ENCODE data around the gene KLHL40. TPM values are rescaled to one million over a fixed set of nuclear protein-coding genes. Genes with fewer than 3 reads are reported as not detected.

Gene KLHL40
- polyA plus RNA-seq, 2 of the 4 experiments (the other 2 are of a cell fraction), result not detected

GRCh38 chr3:42662813-42663535 lies 22.4 kb upstream of the KLHL40 start (continued):
- no peak for TF ChIP-seq E2F6 (IDR thresholded peaks at IDR 0.05; ENCODE audit: borderline replicate concordance, low read depth)
- TF ChIP-seq RNF2 (IDR thresholded peaks at IDR 0.05; ENCODE audit: borderline replicate concordance, low read depth), result no peak
- TF ChIP-seq RFX5 (IDR thresholded peaks at IDR 0.05), result no peak
- no peak for TF ChIP-seq EHF (CRISPR knock-in tag; IDR thresholded peaks at IDR 0.05)
- TF ChIP-seq NPAS2 (CRISPR knock-in tag; IDR thresholded peaks at IDR 0.05; ENCODE audit: borderline replicate concordance), result no peak
- no peak for TF ChIP-seq TP53 (CRISPR knock-in tag; IDR thresholded peaks at IDR 0.05)
- TF ChIP-seq TFCP2L1 (CRISPR knock-in tag; IDR thresholded peaks at IDR 0.05), result no peak
- TF ChIP-seq CEBPB (IDR thresholded peaks at IDR 0.05), result no peak
- TF ChIP-seq ATOH8 (CRISPR knock-in tag; IDR thresholded peaks at IDR 0.05; ENCODE audit: low read depth), result no peak
- TF ChIP-seq PBX3 (IDR thresholded peaks at IDR 0.05), result no peak
- TF ChIP-seq ZFP36 (IDR thresholded peaks at IDR 0.05; ENCODE audit: borderline replicate concordance, partially characterized antibody), result no peak

- ATAC-seq (no peak), DNase-seq (ENCODE audit: low read depth in 1 of 2, low spot score in 1 of 2) (no peak), FAIRE-seq (no peak)
- Histone ChIP-seq H3K4me3 (no peak overlapping the region), H3K9me3 (no peaks in the 10 kb centered on the region), H3K27ac (no peak overlapping the region), H3K4me1 (no peaks in the 10 kb centered on the region), H3K4me2 (no peak overlapping the region)
- POLR2A ChIA-PET, result no interaction called here
- WGBS (ENCODE audit: missing lambda C conversion rate), result 93% methylated on average over 13 of the region's 38 CpGs
- CTCF ChIA-PET, result interaction anchor here (1.0 to 1.1 kb wide), 2 partner anchors 16 to 40 kb away, joined by 3 read pairs; no protein-coding TSS in a partner anchor
- TF ChIP-seq HEYL (CRISPR knock-in tag; IDR thresholded peaks at IDR 0.05), result no peak
- no peak for TF ChIP-seq JUN (IDR thresholded peaks at IDR 0.05)
- TF ChIP-seq RARB (CRISPR knock-in tag; IDR thresholded peaks at IDR 0.05), result no peak
These were observed 21.5 kb upstream of the KLHL40 start for GRCh38 chr3:42663581-42664437.

- CTCF ChIA-PET, result interaction anchor here (1.1 kb wide), 1 partner anchor 40 kb away, joined by 3 read pairs; no protein-coding TSS in a partner anchor
- TF ChIP-seq CHD4 (IDR thresholded peaks at IDR 0.05; ENCODE audit: borderline replicate concordance) (no peak), RAD21 (conservative IDR thresholded peaks at IDR 0.05 in 1 of 2, IDR thresholded peaks at IDR 0.05 in 1 of 2) (no peak), JUN (IDR thresholded peaks at IDR 0.05) (no peak), CHD2 (IDR thresholded peaks at IDR 0.05; ENCODE audit: low read length, partially characterized antibody) (no peak), HES2 (IDR thresholded peaks at IDR 0.05) (no peak), KDM1A (IDR thresholded peaks at IDR 0.05; ENCODE audit: low read depth) (no peak), E2F6 (IDR thresholded peaks at IDR 0.05; ENCODE audit: borderline replicate concordance, low read depth) (no peak), HOXA7 (CRISPR knock-in tag; IDR thresholded peaks at IDR 0.05) (no peak), TP53 (CRISPR knock-in tag; IDR thresholded peaks at IDR 0.05) (no peak), MYC (IDR thresholded peaks at IDR 0.05; ENCODE audit: borderline replicate concordance, low read length) (no peak), BCL3 (IDR thresholded peaks at IDR 0.05) (no peak), ZC3H11A (IDR thresholded peaks at IDR 0.05) (no peak), ESRRA (IDR thresholded peaks at IDR 0.05; ENCODE audit: borderline replicate concordance, low read length) (no peak), EHF (CRISPR knock-in tag; IDR thresholded peaks at IDR 0.05) (no peak), ATOH8 (CRISPR knock-in tag; IDR thresholded peaks at IDR 0.05; ENCODE audit: low read depth) (no peak), JUNB (IDR thresholded peaks at IDR 0.05) (no peak), CEBPB (IDR thresholded peaks at IDR 0.05) (no peak), ZNF302 (CRISPR knock-in tag; IDR thresholded peaks at IDR 0.05) (no peak)
- Histone ChIP-seq H3K27ac (no peak overlapping the region), H3K9me3 (no peaks in the 10 kb centered on the region), H3K4me2 (no peak overlapping the region), H3K4me1 (no peaks in the 10 kb centered on the region), H3K4me3 (no peak overlapping the region)
- DNase-seq (ENCODE audit: low read depth in 1 of 2, low spot score in 1 of 2), result no peak
- POLR2A ChIA-PET, result no interaction called here
- whole genome bisulfite sequencing (ENCODE audit: missing lambda C conversion rate), result 93% methylated on average over 2 of the region's 19 CpGs
- no peak for ATAC-seq
- no peak for FAIRE-seq
These were observed 20.9 kb upstream of the KLHL40 start for GRCh38 chr3:42664438-42664803.

Data from A549 (cell line).